Measurements from ENCODE around the gene TMEM234. TPM values are rescaled to one million over a fixed set of nuclear protein-coding genes. Genes with fewer than 3 reads are reported as not detected.

The TMEM234 gene
- 10 to 100 TPM; 35.1 to 35.5 TPM for total RNA-seq
- 13.6 TPM for polyA plus RNA-seq (2013, experiment 1 of 2)
- polyA plus RNA-seq (2013, experiment 2 of 2) = 14.6 TPM
- long read RNA-seq, experiment 1, partial matches to known transcripts = 5 of 9 reads
- long read RNA-seq, experiment 1, other reads (novel, unspliced or antisense) = 3 of 9 reads
- long read RNA-seq, experiment 2, transcript TMEM234-201 (5 exons, 1,082 nt) = major isoform, 13 of 43 reads
- long read RNA-seq, experiment 2, partial matches to known transcripts = 5 of 43 reads
- long read RNA-seq, experiment 2, other reads (novel, unspliced or antisense) = 18 of 43 reads
- long read RNA-seq, experiment 3, transcript TMEM234-201 (5 exons, 1,082 nt) = major isoform, 9 of 42 reads
- long read RNA-seq, experiment 3, partial matches to known transcripts = 12 of 42 reads
- long read RNA-seq, experiment 3, other reads (novel, unspliced or antisense) = 17 of 42 reads
- long read RNA-seq, experiment 4, transcript TMEM234-201 (5 exons, 1,082 nt) = major isoform, 16 of 35 reads
- long read RNA-seq, experiment 4, partial matches to known transcripts = 9 of 35 reads
- long read RNA-seq, experiment 4, other reads (novel, unspliced or antisense) = 5 of 35 reads

GRCh38 chr1:32221980-32222755 is at the start of gene TMEM234, which contains the start of gene EIF3I:
TMEM234 (minus strand) TSS chr1:32222353; CDS start chr1:32222322, 31 bp downstream.
EIF3I (plus strand) TSS chr1:32222407; CDS start chr1:32222442, 35 bp downstream.
- H3K4me1 Mint-ChIP-seq = peaks cover 9% of the 10 kb centered on the region
- no peaks in the 10 kb centered on the region for H3K9me3 ChIP-seq (ENCODE audit: control insufficient read depth, low read length)
- no peaks in the 10 kb centered on the region for H3K9me3 Mint-ChIP-seq
- H3K4me1 ChIP-seq (ENCODE audit: control insufficient read depth, insufficient read depth, low read length) = no peaks in the 10 kb centered on the region
- peak; percentile 97 for DNase-seq
- no peak for TF ChIP-seq CTCF (conservative IDR thresholded peaks at IDR 0.05)
- H3K4me3 ChIP-seq (ENCODE audit: low read length) = peak within 1 kb of the TSS; percentile 98
- H3K27me3 Mint-ChIP-seq (ENCODE audit: insufficient read depth) = no peaks in the 10 kb centered on the region
- peak within 1 kb of the TSS; percentile 97 for H3K4me3 Mint-ChIP-seq
- 0 to 1% methylated on average over 18 to 46 of the region's 46 CpGs for WGBS, 2 experiments (ENCODE audit: insufficient coverage in 1 of 2, insufficient read length in 1 of 2)
- peak within 1 kb of the TSS; percentile 65 for H3K27ac ChIP-seq (ENCODE audit: low read depth, low read length)
- no peaks in the 10 kb centered on the region for H3K27me3 ChIP-seq (ENCODE audit: control insufficient read depth, insufficient read depth, low read length, poor library complexity, severe bottlenecking)
- peak within 1 kb of the TSS; percentile 93 for H3K9ac ChIP-seq (ENCODE audit: extremely low read depth, low read length, poor library complexity, severe bottlenecking)
- peaks cover 44% of the 10 kb centered on the region for H3K36me3 ChIP-seq (ENCODE audit: control insufficient read depth, insufficient read depth, low read length)
- peaks cover 39% of the 10 kb centered on the region for H3K36me3 Mint-ChIP-seq (ENCODE audit: low read depth)
- H3K27ac Mint-ChIP-seq = peak within 1 kb of the TSS; percentile 97

- no peaks in the 10 kb centered on the region for H3K27me3 ChIP-seq (ENCODE audit: control insufficient read depth, insufficient read depth, low read length, poor library complexity, severe bottlenecking)
- H3K4me3 Mint-ChIP-seq = no peak overlapping the region
- no peak overlapping the region for H3K4me3 ChIP-seq (ENCODE audit: low read length)
- H3K9me3 ChIP-seq (ENCODE audit: control insufficient read depth, low read length) = no peaks in the 10 kb centered on the region
- H3K27me3 Mint-ChIP-seq (ENCODE audit: insufficient read depth) = peaks cover 7% of the 10 kb centered on the region
- no peak for DNase-seq
- H3K36me3 ChIP-seq (ENCODE audit: control insufficient read depth, insufficient read depth, low read length) = no peaks in the 10 kb centered on the region
- H3K4me1 Mint-ChIP-seq = peaks cover 13% of the 10 kb centered on the region
- H3K36me3 Mint-ChIP-seq (ENCODE audit: low read depth) = no peaks in the 10 kb centered on the region
- no peak overlapping the region for H3K27ac ChIP-seq (ENCODE audit: low read depth, low read length)
- H3K9ac ChIP-seq (ENCODE audit: extremely low read depth, low read length, poor library complexity, severe bottlenecking) = no peak overlapping the region
- no peaks in the 10 kb centered on the region for H3K4me1 ChIP-seq (ENCODE audit: control insufficient read depth, insufficient read depth, low read length)
- H3K9me3 Mint-ChIP-seq = no peaks in the 10 kb centered on the region
- no peak for TF ChIP-seq CTCF (conservative IDR thresholded peaks at IDR 0.05)
- no peak overlapping the region for H3K27ac Mint-ChIP-seq
These were observed 47.6 kb upstream of the TMEM234 start for GRCh38 chr1:32269744-32270143.

- Mint-ChIP-seq H3K9me3 (no peaks in the 10 kb centered on the region), H3K27me3 (ENCODE audit: insufficient read depth) (no peaks in the 10 kb centered on the region), H3K27ac (no peak overlapping the region), H3K4me3 (no peak overlapping the region), H3K36me3 (ENCODE audit: low read depth) (no peaks in the 10 kb centered on the region), H3K4me1 (no peaks in the 10 kb centered on the region)
- DNase-seq = no peak
- Histone ChIP-seq H3K4me1 (ENCODE audit: control insufficient read depth, insufficient read depth, low read length) (no peaks in the 10 kb centered on the region), H3K27ac (ENCODE audit: low read depth, low read length) (no peak overlapping the region), H3K4me3 (ENCODE audit: low read length) (no peak overlapping the region), H3K9me3 (ENCODE audit: control insufficient read depth, low read length) (no peaks in the 10 kb centered on the region), H3K36me3 (ENCODE audit: control insufficient read depth, insufficient read depth, low read length) (no peaks in the 10 kb centered on the region), H3K9ac (ENCODE audit: extremely low read depth, low read length, poor library complexity, severe bottlenecking) (no peak overlapping the region), H3K27me3 (ENCODE audit: control insufficient read depth, insufficient read depth, low read length, poor library complexity, severe bottlenecking) (no peaks in the 10 kb centered on the region)
- 89 to 91% methylated on average over 6 to 7 of the region's 7 CpGs for WGBS, 2 experiments (ENCODE audit: insufficient coverage in 1 of 2, insufficient read length in 1 of 2)
- no peak for TF ChIP-seq CTCF (conservative IDR thresholded peaks at IDR 0.05)
These were observed 44.9 kb upstream of the TMEM234 start for GRCh38 chr1:32266921-32267591.

All from endodermal cell (in vitro differentiated cells).